ENCODE measurements around the gene ERVMER34-1.

Gene ERVMER34-1

DNA sequence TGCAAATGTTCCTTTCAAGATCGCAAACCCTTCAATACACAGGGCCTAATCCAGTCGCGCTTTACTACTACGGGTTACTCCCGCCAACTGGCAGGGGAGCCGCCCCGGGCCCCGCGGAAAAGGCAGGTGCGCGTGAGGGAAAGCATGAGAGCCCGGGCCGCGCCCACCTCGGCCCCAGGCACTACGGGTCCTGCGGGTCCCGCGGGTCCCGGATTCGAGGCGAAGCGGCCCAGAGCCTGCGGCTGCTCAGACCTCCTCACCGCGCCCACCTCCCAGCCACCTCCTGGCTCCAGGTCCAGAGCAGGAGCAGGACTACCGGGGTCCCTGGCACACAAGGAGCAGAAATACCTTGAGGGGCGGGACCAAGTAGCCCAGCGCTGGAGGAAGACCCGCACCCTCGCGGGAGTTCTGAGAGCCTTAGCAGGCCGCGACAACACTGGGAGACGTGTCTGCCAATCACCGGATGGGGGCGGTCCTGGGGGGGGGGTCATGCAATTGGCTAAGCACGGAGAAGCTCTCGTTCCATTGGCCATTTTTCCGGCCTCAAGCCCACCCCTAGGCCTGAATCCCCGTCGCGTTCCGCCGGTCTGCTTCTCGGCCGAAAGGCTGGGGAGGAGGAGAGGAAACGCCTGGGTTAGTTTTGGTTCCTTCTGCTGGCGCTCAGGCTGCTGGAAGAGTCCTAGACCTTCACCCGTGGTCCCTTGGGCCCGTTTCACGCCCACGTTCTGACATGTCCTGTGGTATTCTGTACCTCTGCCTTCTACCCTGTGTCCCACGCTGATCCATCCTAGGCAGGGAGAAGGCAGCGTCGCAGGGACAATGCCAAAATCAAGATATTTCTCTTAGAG lies 29.0 kb downstream of the ERVMER34-1 start:
- peak; percentile 69 for DNase-seq (ENCODE audit: low spot score)

DNA sequence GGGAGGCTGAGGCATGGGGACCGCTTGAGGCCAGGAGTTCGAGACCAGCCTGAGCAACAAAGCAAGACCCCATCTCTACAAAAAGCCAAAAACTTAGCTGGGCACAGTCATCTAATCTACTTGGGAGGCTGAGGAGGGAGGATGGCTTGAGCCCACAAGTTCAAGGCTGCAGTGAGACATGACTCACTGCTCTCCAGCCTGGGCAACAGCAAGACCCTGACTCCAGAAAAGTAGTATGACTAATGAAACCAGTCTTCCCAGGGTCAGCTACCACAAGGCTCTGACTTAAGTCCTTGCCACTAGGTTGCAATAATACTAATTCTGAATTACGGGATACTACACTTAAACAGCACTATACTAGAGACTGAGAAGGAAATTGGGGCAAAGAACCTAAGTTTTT lies 33.1 kb downstream of the ERVMER34-1 start:
- DNase-seq (ENCODE audit: low spot score): no peak

DNA sequence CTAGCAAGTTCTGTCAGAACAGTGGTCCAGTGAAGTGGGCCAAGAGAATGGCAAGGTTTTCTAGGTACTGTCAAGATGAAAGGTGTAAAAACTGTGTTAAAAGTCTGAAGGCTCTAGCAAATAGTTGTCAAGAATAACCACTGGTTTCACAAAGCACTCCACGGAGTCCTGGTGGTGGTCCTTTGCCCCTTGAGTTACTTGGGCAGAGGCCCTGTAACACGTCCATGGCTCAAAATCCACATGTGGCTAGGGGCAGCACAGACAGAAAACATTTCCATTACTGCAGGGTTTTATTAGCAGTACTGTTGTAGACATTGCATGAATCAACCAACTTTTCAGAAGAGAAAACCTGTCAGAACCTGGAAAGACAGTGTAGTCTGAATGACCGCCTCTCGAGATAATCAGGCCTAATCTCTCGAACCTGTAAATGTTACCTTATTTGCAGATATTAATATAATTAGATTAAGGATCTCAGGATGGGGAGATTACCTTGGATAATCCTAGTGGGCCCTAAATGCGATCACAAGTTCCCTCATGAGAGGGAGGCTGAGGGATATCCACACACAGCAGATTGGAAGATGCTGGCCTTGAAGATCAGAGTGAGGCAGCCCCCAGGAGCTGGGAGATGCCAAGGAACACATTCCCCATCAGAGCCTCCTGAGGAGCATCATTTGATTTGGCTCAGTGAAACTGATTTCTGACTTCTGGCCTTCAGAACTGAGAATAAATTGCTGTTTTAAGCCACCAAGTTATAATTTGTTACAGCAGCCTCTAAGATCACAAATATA lies 34.7 kb downstream of the ERVMER34-1 start:
- DNase-seq (ENCODE audit: low spot score): no peak

DNA sequence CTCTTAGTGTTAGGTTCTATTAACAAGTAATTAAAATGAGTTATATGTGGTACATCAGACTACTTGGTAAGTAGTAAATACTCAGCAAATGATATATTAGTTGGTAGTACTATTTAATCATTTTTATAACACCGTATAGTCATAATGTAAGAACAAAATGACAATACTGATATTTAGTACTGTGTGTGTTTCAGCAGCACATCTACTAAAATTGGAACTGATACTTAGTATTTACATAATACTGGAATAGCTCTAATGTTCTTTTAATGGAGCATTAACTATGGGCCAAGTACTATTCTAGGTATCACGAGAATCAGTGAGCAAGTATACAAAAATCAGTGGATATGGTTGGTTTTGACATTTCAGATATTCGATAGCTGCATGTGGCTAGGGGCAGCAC lies 35.3 kb downstream of the ERVMER34-1 start:
- no peak for DNase-seq (ENCODE audit: low spot score)

DNA sequence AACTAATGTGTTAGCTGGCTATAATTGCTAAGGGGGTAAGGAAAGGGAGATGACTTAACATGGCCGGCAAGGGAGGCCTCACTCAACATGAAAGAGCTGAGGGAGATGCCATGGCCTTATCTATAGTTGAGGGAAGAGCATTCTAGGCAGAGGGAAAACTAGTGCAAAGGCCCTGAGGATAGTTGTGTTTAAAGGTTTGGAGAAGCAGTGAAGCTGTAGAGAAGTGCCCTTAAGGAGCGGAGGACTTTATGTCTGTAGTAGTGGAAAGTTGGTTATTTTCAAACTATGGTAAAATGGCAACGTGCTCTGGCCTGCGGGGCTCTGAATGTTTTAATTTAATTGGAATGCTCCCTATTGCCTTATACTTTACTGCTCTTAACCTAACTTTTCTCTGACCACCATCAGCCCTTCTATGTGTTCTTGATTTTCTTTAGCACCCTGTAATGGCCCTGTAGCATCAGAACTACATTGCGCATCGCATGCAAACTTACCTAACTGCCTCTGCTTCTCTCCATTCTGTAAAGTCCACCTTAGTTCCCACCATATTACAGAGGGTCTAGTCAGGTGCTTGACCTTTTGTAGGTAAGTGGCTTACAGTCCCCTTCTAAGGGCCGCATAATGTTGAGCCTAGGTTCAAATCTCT lies 35.8 kb downstream of the ERVMER34-1 start:
- DNase-seq (ENCODE audit: low spot score): no peak

DNA sequence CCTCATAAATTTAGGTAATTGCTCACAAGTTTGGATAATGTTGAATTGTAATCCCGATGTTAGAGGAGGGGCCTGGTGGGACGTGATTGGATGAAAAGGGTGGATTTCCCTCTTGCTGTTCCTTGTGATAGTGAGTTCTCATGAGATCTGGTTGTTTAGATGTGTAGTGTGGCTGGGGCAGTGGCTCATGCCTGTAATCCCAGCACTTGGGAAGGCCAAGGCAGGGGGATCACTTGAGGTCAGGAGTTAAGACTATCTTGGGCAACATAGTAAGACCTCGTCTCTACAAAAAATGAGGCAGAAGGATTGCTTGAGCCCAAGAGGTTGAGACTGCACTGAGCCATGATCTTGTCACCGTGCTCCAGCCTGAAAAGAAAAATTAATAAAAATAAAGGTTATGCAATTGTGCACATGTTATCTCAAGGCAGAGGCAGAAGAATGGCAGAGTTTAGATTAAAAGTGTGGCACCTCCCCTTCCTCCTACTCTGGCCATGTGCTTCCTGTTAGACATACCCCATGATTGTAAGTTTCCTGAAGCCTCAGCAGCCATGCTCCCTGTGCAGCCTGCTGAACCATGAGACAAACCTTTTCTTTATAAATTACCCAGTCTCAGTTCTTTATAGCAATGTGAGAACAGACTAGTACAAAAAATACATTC lies 36.5 kb downstream of the ERVMER34-1 start:
- DNase-seq (ENCODE audit: low spot score): no peak

DNA sequence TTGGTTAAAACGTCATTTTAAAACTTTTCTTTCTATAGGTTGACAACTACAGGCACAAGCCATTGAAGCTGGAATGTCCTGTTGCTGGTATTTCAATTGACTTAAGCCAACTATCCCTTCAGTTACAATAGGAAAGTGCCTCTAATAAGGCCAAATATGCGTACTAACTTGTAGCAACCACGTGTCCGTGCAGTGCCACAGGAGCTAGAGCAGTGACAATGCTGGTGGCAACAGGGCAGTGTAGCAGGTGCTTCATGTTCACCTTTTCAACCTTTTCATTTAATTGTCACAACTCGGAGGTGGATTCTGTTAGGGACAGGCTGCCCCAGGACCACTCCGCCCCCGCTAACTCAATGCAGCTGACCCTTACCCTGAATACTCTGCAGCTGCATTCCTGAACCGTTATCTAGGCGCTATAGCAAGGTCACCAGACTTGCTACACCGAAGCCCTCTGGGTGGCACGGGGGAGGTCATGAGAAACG lies 37.7 kb downstream of the ERVMER34-1 start:
- peak; percentile 16 for DNase-seq (ENCODE audit: low spot score)

DNA sequence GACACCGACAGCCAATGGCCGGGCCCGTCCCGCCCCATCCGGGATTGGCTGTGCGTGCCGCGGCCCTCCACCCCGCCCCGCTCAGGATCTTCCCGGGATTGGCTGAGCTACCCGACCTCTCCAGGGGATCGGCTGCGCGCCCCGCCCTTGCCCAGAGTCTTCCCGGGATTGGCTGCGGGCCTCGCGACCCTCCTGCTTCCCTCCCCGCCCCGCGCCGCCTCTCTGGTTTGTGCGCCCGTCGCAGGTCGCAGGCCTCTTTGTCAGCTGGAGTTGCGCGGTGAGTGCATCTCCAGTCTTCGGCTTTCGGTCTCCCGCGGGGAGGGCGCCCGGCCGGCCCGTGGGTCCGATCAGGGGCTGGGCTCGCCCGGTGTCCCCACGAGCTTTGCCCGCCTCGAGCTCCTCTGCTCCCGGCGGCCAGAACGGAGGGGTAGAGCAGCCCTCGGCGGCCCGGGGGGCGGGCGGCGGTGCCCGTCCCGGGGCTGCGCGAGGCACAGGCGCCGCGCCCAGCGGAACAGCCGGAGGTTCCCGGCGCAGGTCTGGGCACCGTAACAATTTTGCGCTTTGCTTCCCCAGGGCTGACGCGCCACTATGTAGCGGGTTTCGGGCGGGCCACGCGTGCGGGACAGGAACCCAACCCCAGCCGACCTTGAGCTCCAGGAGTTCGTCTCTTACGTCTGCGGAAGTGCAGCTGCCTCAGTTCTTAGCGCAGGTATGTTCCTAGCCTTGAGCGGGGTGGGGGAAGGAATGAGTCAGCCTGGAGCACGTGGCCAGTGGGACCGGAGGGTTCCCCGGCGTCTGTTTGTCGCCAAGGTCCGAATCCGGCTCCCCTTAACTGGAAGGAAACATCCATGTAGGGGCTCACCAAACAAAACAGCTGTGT lies 38.7 kb downstream of the ERVMER34-1 start:
- DNase-seq (ENCODE audit: low spot score): peak; percentile 86

DNA sequence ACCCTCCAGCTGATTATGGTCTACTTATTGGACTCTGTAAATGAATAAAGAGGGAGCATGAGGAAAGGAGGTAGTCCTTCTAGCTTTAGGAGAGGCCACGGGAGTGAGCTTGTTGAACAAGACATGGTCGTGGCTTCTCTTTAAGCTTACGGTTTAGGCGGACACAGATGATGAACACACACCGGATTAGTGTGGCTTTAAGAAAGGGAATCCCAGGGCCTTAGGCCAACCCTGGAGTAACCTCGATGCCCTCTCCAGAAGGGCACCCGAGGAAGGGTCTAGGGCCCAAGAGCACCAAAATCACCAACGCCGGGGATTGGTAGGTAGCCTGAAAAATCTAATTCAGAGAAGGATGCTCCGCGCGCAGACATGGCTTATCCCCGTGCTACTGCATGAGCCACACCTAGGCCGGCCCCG lies 39.4 kb downstream of the ERVMER34-1 start:
- no peak for DNase-seq (ENCODE audit: low spot score)

DNA sequence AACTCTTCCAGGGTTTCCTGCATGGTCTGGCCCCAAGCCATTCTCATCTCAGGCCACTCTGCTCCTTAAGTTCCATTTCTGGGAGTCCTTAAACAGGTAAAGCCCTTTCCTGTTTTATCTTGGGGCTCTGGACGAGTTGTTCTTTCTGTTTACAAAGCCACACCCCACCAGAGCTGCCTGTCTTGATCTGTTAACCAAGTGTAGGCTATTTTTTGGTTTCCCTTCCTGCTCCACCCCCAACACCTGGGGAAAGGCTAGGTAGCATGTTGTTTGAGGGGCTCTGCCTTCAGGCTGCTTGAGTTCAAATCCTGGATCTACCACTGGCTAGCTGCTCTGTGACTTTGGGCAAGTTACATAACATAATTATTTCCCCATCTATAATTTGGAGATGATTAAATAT lies 40.0 kb downstream of the ERVMER34-1 start:
- no peak for DNase-seq (ENCODE audit: low spot score)

DNA sequence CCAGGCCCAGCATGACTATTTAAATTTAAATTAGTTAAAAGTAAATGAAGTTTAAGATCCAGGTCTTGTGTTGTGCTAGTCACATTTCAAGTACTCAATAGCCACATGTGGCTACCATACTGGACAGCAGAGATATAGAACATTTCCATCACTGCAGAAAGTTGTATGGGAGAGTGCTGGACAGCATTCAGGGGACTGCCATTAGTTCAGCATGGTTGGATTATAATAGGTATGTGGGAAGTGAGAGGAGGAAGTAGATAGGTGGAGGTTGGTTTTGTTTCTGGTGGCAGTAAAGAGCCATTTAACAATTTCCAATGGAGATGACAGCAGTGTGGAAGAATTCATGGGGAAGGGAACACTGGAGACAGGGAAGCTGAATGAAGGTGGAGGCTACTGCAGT lies 42.1 kb downstream of the ERVMER34-1 start:
- DNase-seq (ENCODE audit: low spot score): no peak

DNA sequence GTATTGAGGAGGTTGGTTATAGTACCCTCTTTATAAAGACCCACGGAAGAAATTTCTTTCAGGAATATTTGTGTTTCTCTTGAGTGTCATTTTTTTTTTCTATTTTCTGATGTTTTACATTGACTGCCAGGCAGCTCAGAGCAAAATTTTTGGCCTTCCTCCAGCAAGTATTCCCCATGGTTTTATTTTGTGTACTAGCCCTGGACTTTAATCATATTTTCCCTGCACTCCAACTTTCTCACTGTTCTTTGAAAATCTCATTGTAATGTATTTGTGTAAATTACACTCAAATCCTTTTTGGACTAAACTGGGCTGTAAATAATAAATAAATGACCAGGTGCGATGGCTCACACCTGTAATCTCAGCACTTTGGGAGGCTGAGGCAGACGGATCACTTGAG lies 46.6 kb downstream of the ERVMER34-1 start:
- DNase-seq (ENCODE audit: low spot score): no peak

DNA sequence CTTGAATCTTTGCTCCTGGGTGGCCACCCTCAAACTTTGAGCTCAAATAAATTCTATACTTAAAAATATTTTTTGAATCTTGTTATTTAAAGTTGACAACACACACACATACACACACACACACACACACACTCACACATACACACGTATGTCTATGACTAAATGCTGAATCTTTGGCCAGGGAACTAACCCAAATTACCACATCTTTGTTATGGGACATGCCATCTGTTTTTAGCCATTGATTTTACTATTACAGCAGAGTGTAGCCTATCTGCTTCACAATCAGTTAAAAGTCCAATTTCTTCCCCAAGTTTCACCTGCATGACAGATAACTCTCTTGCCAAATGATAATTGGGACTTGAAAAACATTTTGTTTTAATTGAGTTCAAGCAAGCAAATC lies 47.1 kb downstream of the ERVMER34-1 start:
- DNase-seq (ENCODE audit: low spot score): no peak

DNA sequence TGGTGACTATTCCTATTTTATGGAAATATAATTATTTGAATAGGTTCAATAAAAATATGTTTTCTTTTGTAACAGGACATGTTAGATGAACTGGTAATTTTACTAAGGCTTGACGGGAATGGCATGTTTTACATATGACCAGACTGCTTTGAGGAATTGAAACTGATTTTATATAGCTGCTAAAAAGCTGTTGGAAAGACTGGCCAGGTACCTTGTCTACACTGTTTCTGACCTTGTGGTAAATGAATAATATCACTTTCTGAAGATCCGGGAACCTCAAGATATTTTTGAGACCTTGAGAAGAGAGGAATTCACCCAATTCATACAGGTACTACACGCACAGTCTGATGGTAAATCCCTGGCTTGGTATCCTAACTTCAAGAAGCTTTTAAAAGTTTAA lies 50.0 kb downstream of the ERVMER34-1 start:
- no peak for DNase-seq (ENCODE audit: low spot score)

DNA sequence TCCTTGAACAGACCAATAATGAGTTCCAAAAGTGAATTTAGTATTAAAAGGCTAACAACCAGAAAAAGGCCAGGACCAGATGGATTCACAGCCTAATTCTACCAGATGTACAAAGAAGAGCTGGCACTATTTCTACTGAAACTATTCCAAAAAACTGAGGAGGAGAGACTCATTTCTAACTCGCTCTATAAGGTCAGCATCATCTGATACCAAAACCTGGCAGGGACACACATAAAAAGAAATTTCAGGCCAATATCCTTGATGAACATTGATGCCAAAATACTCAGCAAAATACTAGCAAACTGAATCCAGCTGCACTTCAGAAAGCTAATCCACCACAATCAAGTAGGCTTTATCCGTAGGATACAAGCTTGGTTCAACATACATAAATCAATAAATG lies 56.3 kb downstream of the ERVMER34-1 start:
- DNase-seq (ENCODE audit: low spot score): no peak

DNA sequence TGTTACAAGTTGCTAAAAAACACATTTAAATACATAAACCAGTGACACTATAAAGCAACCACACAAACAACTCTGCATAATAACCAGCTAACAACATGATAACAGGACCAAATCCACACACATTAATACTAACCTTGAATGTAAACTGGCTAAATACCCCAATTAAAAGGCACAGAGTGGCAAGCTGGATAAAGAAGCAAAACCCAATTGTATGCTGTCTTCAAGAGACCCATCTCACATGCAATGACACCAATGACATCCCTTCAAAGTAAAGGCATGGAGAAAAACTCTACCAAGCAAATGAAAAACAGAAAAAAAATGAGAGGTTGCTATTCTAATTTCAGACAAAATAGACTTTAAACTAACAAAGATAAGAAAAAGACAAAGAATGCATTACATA lies 57.7 kb downstream of the ERVMER34-1 start:
- no peak for DNase-seq (ENCODE audit: low spot score)

All from hematopoietic multipotent progenitor cell treated with erythropoietin and hydrocortisone succinate and interleukin-3 and kit ligand, for 17 days (in vitro differentiated cells).